Activated effector memory CD4-positive, alpha-beta T cell treated with anti-CD3 and anti-CD28 coated beads, Interleukin-2, amount 50 U/mL, for 16 hours (primary cell): Measurements from ENCODE around the gene FBXL7.

Source experiments
- DNase-seq: peaks from one replicate; pipeline ENCODE4 v3.0.0-alpha.2; 2020

FBXL7 gene

DNA sequence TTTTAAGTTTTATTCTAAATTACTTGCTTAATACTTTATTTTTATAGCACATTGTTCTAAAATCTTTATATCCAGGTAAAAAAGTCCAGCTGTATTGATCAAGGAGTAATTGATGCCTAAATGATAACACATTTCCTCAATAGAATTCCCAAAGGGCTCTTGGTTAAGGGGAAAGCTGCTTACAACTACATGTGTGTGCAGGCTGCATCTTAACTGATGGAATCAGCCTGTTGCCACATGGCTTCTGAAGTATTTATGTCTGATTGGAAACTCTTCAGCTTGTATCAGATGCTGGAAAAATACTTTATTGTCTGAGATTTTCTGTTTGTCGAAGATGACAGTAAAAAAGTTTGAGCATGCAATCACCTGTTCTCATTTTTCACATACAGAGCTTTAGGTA, 182.6 kb downstream of the FBXL7 start:
- no peak for DNase-seq

DNA sequence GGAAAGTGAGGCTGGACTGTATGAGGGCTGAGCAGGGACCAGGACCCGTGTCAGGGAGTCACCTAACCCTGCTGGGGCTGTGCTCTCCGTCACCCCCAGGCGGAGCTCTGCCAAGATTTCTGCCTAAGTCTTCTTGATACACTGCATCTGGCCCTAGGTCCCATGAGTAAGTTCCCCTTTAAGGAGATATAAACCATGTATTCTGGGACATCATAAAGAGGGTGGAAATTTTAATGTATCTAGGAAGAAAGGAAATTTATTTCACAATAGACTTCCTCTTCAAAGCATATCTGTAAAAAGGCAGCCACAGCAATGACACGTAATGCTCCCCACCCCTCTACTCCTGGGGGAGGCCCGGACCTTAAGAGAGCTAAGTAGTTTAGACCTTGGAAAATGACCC, 183.4 kb downstream of the FBXL7 start:
- DNase-seq, result no peak

DNA sequence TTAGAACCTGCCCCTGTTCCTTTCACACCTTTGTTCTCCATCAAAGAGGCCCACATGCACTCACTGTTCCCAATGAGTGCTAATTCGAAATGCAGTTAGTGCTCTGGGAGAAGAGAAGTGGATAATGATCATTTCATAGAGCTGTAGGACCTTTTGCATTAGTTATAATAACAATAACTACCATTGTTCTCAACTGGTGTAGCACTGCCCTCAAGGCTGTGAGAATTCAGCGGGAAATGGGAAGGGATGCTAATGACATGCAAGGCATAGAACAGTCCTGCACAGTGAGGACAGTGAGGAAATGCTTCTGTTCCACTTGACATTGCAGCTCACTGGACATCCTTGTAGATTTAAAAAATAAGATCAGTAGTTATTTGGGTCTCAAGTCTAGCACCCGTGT, 187.4 kb downstream of the FBXL7 start:
- no peak for DNase-seq

DNA sequence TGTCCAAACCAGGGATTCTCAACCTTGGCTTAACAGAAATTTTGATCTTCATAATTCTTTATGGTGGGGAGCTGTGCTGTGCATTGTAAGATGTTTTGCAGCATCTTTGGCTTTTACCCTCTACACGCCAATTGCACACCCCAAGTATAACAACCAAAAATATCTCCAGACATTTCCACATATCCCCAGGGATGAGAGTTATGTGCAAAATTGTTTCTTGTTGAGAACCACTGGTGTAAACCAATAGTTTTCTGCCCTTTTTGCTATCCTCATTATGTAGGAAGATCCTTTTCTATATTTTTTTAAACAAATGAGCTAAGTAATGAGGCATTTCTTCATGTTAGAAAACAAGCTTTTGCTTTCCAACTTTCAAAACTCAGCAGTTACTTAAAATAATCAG, 189.9 kb downstream of the FBXL7 start:
- no peak for DNase-seq

DNA sequence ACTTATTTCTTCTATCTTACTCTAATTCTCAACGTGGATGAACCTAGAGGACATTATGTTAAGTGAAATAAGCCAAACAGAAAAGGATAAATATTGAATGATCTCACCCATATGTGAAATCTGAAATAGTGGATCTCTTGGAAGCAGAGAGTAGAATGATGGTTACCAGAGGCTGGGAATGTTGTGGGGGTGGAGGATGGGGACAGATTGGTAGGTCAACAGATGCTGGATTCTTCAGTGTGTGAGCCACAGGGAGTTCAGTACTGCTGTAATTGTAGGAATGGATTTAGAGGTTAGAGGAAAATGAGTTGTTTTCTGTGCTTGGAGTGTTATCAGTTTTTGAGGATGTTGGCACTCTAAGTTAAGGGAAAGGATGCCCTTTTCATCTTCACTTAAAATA, 190.6 kb downstream of the FBXL7 start:
- no peak for DNase-seq

DNA sequence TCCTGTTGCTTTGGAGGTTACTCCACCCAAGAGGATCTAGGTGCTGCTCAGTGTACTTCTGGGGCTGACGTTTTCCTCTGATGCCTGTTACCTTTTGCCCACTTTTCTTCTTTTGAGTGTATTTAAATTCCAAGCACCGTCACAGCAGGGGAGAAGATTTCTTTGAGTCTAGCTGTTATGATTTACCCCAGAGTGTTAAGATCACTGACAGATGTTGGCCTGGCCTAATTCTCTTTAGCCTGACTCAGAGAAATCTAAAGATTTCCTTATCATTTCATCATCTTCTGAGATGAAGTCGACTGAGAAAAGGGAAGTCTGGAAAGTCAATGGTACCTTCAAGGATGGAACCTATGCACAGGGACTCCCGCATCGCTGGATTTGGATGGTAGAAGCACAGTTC, 191.5 kb downstream of the FBXL7 start:
- no peak for DNase-seq

DNA sequence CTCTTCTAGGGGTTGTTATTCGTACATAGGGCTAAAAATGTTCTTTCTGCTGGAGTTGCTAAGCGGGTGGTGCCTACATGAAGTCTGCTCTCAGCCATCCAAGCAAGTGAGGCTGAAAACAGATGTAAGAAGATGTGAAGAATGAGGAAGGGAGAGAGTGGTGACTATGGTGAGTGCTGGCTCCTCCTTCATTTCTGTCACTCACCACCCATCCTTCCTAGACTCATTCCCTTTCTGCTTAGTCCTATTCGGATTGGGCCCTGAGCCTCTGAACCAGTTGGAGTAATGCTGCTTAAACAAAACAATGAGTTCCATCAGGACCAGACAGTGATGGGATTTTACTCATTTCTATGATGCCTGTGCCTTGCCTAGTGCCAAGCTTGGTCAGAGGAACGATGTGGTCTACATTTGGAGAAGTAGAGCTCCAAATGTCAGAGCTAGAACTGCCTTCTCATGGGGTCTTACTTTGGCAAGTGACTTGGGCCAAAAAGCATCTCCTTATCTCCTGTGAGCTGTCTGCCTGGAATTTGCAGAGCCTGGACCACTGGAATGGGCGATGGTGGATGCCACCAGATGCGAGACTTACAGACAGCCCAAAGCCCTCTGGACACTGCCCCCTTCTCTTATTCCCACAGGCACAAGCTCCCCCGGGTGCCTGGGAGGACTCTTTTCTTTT, 192.9 kb downstream of the FBXL7 start:
- no peak for DNase-seq

DNA sequence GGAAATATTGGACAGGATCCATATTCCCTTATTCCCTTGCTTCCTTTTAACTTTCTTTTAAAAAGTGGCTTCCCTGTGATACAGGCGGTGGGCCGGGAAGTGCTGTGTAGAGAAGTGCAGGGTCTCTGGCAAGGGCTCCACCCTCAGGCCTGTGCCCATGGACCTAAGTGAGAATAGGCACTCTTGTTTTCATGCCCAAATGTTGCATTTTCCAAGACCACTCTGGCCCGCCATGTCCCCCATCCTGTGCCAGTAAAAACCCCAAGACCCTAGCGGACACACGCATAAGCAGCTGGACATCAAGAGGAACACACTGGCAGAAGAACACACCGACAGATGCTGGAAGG, 193.4 kb downstream of the FBXL7 start:
- no peak for DNase-seq

DNA sequence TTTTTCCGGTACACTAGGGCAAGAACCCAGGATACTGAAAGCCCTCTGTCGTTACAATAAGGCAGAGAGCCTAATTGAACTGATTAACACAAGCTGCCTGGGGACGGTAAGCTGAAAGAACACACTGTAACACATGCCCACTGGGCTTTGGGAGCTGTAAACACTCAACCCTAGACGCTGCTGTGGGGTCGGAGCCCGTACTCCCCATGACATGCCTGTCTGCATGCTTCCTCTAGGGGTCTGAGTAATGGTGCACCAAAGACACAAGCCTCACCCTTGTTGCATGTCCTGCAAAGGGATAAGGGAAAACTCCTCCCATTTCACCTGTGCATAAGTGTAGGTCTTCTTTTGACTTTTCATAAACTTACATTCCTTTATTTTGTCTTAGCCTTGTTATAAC, 194.0 kb downstream of the FBXL7 start:
- DNase-seq, result no peak

DNA sequence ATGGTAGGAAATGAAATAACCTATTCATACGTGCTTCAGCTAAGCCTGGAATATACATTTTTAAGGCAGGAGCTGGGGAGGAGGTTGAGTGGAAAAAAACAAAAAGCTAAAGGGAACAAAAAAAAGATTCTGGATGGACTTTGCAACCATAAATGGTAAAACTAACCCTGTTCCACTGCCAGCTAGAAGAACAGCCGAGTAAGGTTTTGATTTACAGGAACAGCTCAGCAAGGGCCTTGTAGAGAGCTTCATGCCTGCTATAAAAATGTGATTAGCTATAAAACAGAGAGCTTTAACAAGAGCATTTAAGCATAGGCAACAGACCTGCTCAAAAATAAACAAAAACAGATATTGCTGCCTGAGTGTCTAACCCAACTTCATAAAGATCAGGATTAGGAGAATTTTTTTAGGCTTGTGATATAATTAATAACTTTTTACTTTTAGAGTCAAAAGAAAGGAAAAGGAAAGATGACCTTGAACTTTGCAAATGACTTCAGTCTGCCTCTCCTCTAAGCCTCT, 194.8 kb downstream of the FBXL7 start:
- DNase-seq, result no peak

DNA sequence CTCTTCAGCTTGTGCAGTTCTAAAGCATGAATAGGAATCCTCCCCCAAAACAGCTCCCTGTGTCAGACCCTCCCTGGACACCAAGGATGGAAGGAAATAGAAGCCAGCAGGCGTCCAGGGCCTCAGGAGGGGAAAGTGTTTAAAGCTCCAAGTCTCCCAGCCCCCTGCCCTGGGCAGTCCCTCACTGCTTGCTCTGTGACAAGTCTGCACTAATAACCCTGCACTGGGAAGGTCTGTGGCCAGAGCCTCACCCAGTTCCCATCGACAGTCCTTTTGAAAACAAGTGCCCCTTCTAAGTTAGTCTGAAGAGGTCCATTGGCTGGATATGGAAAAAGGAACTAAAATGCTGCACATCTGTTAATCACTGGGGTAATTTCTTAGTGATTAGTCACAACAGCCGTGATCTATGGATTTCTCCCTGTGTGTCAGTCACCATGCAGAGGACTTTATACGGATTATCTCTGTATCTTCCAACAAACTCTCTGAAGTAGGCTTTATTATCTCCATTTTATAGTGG, 195.3 kb downstream of the FBXL7 start:
- no peak for DNase-seq

DNA sequence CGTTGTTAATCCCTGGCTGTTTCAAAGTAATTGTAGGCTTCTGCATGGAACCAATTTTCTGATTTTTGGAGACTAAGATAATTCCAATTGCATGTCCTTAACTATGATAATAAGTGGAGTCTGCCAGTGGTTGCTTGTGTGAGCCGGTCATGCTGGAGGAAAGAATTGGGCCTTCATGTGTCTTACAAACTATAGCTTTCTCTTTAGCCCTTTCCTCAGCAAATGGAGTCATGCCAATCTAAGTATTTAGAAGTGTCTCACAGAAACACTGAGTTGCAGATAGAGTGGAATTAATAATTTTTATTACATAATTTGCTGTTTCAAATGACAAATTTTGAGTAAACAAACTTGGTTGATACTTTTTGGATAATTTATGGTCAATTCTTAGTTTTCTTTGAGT, 200.4 kb downstream of the FBXL7 start:
- DNase-seq, result no peak

DNA sequence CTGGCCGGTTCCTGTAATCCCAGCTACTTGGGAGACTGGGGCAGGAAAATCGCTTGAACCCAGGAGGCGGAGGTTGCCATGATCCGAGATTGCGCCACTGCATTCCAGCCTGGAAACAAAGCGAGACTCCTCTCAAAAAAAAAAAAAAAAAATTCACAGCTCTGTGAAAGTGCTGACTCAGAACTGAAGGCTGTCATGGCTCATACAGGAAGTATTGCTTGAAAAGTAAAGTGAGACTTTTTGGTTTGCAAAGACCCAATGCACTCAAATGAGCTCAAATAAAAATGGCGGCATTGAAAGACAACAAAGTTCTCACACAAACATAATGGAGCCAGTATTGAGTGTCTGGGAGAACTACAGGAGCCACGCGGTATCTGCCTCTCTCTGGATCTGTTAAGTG, 202.1 kb downstream of the FBXL7 start:
- DNase-seq, result no peak

DNA sequence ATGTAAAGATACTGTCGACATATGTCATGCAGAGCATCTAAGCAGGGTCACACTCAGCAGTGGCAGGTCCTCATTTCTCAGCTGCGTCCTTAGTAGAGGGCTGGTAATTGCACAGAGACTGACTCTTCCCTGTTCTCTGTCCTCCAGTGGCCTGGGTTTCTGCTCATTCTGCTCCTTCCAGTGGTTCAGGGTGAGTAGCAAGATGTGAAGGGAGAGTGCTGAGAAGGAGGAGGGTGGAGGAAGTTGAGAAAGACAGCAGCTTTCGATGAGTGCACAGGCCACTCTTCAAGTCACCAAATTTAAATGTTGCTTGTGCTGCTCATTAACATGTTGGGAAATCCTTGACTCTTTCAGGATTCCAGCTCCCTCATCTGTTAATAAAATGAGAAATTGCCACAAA, 203.9 kb downstream of the FBXL7 start:
- DNase-seq, result no peak

DNA sequence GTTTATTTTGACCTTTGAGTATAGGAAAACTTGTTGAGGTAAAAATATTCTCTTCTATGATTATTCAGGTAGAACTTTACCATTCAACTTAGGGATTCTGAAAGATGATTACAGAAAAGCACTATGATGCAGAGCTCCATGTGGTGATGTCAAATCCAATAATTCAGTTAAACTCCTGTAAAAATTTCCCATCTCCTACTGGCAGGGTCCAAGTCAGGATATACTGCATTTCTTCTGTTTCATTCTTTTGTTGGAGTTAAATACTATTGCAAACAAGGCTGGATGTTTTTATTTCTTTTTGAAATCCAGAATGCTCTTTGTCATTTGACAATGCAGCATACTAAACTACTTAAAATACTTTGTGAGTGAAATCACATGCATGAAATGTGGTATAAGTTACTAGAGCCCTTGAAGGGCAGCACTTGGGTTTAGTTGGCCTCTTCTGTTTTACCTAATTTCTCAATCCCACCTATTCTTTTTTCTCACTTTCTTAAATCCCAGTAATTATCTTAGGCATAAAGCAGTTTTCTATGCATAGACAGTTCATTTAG, 204.5 kb downstream of the FBXL7 start:
- no peak for DNase-seq

DNA sequence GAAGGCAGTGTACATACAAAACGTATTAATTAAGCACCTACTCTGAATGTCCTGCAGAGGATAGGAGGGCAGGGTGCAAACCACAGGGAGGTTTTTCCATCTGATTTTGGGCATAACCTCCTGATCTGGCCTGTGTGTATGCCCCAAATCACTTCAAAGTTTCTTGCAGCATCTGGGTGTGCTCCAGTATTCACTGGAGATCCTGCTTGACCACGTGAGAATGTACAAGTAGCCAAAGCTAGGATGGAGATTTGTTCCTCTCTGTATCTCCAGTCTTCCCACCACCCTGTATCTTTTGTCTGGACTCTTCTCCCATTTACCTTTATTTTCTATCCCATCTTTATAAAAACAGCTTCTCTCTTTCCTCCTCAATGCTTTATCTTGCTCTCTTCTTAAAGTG, 207.7 kb downstream of the FBXL7 start:
- DNase-seq, result no peak

DNA sequence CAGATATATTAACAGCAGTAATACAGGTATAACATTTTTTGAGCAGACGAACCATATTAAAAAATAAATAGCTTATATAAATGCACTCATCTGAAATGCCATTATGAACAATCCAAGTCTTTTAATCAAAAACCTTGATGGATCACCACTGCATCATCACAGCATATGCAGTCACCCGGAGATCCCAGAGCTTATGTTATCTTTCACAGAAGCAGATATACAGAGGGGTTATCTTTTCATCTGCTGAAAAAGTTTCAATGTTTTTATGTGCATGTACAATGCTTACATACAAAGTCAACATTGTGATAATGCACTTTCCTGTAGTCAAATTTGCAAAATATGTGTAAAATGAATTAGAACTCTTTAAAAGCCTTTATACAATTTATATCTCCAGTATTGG, 211.9 kb downstream of the FBXL7 start:
- DNase-seq, result no peak

DNA sequence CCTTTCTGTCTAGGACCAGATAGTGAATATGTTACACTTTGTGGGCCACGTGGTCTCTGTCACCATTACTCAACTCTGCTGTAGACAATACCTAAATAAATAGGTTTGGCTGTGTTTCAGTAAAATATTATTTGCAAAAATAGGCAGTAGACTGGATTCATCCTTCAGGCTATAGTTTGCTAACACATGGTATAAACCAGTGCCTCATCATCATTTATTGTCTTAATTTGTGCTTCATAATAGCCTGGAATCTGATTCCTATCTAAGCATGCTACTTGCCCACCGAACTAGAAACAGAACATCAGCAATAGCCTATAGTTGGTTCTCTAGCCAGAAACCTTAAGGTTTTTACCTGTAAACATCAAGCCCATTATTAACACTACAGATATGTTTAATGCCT, 215.6 kb downstream of the FBXL7 start:
- no peak for DNase-seq

DNA sequence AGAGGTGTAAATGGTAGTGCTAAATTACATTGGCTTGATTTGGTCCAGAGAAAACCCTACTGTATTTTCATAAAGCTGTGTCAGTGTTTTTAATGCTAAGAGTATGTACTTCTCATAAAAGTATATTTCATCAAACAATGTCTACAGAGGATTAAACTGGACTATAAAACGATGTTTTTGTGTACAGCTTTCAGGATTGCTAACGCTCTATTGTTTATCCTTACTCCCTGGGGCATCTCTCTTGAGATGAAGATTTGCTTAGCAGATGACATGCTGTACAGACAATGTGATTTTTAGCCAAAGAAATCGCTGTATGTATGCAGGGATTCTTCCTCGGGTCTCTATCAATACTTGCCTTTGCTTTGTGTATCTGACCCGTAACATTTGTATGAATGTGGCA, 216.0 kb downstream of the FBXL7 start:
- no peak for DNase-seq

DNA sequence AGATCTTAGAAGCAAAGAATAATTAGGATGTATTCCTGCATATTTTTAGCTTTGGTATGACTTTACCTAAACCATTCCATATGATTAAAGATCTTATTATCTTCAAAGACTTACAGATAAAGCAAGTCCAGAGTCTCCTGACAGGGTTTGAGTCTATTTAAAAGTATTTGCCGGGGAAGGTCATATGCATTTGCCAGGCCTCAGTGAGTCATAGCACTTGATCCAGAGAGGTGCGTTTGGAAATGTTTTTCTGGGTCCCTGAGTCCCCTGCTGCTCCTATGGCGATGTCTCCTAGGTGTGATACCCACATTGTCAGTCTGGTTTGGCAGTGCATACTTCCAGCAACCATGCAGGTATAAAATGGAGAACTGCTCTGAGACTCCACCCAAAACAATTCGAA, 217.0 kb downstream of the FBXL7 start:
- DNase-seq, result no peak

DNA sequence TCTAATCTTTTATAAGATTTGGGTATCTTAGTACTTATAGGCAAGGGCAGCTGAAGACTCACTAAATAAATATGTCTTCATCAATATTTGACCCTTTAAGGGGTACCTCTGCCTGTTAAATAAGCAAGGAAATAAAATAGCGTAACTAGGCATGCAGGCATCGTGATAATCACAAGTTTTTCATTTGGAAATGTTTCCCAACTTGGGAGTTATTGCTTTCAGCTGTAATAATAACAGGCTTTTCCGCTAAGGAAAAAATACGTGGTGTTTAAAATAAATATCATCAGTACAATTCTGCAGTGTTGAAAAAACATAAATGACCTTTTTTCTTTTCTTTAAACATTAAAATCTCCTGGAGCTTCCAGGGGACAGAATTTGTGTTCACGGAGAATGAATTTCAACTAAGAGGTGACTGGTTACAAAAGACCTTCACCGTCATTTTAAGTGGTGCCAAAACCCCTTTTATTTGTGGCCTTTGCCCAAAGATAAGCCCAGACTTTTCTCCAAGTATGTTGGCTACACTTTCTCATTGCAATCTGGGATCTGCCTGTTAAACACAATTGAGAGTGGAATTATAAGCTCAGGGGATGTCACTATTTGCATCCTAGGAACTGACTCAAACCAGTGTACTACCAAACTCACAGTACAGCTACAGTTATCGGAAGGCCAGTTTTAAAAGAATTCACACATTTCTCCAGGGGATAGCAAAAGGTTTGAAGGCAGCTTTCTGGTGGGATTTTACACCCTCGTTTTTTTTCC, 218.6 kb downstream of the FBXL7 start:
- DNase-seq, result no peak

DNA sequence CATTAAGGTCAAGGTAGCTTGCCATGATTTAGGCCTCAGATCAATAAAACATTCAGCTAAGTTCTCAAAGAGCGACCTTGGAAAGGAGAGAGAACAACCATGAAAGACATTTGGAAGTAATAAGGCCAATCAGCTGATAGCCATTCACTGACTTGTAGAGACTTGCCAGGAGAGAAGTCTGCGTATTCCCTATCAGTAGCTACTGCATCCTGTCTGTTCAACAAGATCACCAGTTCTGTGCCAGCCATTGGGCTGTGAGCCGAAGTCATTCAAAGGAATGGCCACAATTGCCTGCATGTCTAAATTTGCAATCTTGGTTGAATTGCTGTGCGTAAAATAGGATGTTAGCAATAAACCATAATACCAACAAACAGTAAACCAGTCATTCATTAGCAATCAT, 219.8 kb downstream of the FBXL7 start:
- DNase-seq, result no peak

DNA sequence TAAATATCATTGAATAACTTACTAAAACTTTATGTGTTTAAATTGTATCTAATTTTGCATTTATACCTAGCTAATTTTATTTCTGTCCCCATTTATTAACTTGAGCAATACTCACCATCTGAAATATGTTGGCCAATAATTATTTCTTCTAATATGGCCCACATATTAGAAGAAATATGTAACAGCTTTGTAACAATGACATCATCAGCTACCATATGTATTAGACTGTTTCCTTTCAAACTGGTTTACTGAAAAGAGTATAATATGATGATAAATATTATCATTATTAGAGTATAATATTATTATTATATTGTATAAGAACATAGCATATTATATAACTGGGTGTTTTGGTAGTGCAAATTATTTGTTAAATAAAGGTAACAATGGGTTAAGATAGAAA, 220.5 kb downstream of the FBXL7 start:
- DNase-seq, result no peak

DNA sequence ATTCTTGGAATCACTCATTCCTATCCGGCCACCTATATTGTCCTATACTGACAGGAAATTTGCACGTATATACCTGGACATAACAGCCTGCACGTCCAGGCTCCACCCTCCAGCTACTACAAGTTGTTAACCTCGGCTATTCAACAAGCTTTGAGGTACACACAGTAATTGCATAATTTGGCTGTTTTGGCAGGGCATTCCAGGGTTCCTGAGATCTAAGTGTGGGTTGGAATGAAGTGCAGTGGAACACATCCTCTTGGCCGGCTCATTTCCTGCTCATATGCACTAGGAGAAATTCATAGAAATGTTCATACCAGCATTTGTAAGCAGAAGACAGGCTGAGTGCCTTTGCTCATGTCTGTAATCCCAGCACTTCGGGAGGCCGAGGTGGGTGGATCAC, 222.3 kb downstream of the FBXL7 start:
- no peak for DNase-seq
